Heart left ventricle (tissue), 13 donors: Measurements from ENCODE around the gene RAP1GDS1.

Source experiments
- POLR2A ChIP-seq, 2 donors: fragments of 450-650 bp; IDR thresholded peaks; one replicate each; pipeline ENCODE4 v1.6.1; 2017; ENCODE audit warnings: antibody characterized with exemption in 2 of 2, mild to moderate bottlenecking in 2 of 2, moderate library complexity in 2 of 2
- TF ChIP-seq, protein P1 (sequence below), 12 donors: fragments of 200-600 bp; sonication (generic) in 4 of 12; IDR thresholded peaks; one replicate each; pipeline versions ENCODE4 v1.5.0 to v1.8.0; 2018 to 2022; ENCODE audit warnings: antibody characterized with exemption in 12 of 12, mild to moderate bottlenecking in 5 of 12
- donor health status: ischemic (EF 13 %, LVEDD 7.1; RV severe dilation, severe dysfunction).
- donor health status: DM: no; HTN: yes; CAD: no.
- donor health status: DM: no; HTN: no; CAD: no.
- donor health status: ischemic (EF 25% LVEDD 6.9; RV normal size, moderate dysfunction).
- donor health status: ischemic (EF 25% LVEDD 5.7; RV mildly dilated, moderate dysfunction).
- donor health status: ischemic (EF 35%, LVEDD 5.7; RV mildly dilated, moderate dysfunction).
- donor health status: nonischemic (EF 11% LVEDD 7.7; RV severe dilation, severe dysfunction).
- donor health status: DM: yes; HTN: yes; CAD: no.
- donor health status: PGD.
- donor health status: ischemic (EF 29% LVEDD 5.4; RV normal size, mild dysfunction).
- donor health status: nonischemic (EF 23%, LVEDD 6.1; RV moderate dilation, normal function).

GRCh38 chr4:98345838-98346237, 84.7 kb downstream of the RAP1GDS1 start:
- TF ChIP-seq, protein P1, sequence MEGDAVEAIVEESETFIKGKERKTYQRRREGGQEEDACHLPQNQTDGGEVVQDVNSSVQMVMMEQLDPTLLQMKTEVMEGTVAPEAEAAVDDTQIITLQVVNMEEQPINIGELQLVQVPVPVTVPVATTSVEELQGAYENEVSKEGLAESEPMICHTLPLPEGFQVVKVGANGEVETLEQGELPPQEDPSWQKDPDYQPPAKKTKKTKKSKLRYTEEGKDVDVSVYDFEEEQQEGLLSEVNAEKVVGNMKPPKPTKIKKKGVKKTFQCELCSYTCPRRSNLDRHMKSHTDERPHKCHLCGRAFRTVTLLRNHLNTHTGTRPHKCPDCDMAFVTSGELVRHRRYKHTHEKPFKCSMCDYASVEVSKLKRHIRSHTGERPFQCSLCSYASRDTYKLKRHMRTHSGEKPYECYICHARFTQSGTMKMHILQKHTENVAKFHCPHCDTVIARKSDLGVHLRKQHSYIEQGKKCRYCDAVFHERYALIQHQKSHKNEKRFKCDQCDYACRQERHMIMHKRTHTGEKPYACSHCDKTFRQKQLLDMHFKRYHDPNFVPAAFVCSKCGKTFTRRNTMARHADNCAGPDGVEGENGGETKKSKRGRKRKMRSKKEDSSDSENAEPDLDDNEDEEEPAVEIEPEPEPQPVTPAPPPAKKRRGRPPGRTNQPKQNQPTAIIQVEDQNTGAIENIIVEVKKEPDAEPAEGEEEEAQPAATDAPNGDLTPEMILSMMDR (IDR thresholded peaks at IDR 0.05): no peak
- TF ChIP-seq POLR2A (IDR thresholded peaks at IDR 0.05): no peak
